ENCODE data around the gene FOXL3. TPM values are rescaled to one million over a fixed set of nuclear protein-coding genes. Genes with fewer than 3 reads are reported as not detected.
A peak's percentile ranks its signal among the peaks of the same experiment; 100 is the strongest.
"Not testable (repeated sequence)": the region's sequence is repeated elsewhere in the genome, so short reads cannot be mapped to it uniquely, and the experiment has no call there.

The FOXL3 gene
- total RNA-seq, result not detected

- no peak for ATAC-seq
- DNase-seq (ENCODE audit: low spot score), result no peak
These were observed at the start of gene FOXL3 for GRCh38 chr7:289756-290553. Gene FOXL3, plus strand, starts transcription at chr7:290170. Its CDS starts 0 bp downstream, at chr7:290170.

- DNase-seq (ENCODE audit: low spot score) (peak; percentile 64), ATAC-seq (peak; percentile 71)
These were observed 49.0 kb upstream of the FOXL3 start for GRCh38 chr7:240887-241421.

GRCh38 chr7:241513-241912, 48.5 kb upstream of the FOXL3 start:
- ATAC-seq (no peak), DNase-seq (ENCODE audit: low spot score) (no peak)

- not testable (repeated sequence) for DNase-seq (ENCODE audit: low spot score); ATAC-seq
These were observed 47.0 kb upstream of the FOXL3 start for GRCh38 chr7:242826-243579.

- not testable (repeated sequence) for ATAC-seq; DNase-seq (ENCODE audit: low spot score)
These were observed 46.4 kb upstream of the FOXL3 start for GRCh38 chr7:243580-243978.

- DNase-seq (ENCODE audit: low spot score) (no peak), ATAC-seq (peak; percentile 14)
These were observed 45.0 kb upstream of the FOXL3 start for GRCh38 chr7:244974-245373.

- no peak for DNase-seq (ENCODE audit: low spot score)
- ATAC-seq, result peak; percentile 25
These were observed 44.2 kb upstream of the FOXL3 start for GRCh38 chr7:245574-246295.

- no peak for DNase-seq (ENCODE audit: low spot score)
- no peak for ATAC-seq
These were observed 43.5 kb upstream of the FOXL3 start for GRCh38 chr7:246451-246850.

- no peak for DNase-seq (ENCODE audit: low spot score)
- no peak for ATAC-seq
These were observed 42.8 kb upstream of the FOXL3 start for GRCh38 chr7:247181-247580.

GRCh38 chr7:247636-248035, 42.3 kb upstream of the FOXL3 start:
- DNase-seq (ENCODE audit: low spot score), result no peak
- no peak for ATAC-seq

- ATAC-seq (no peak), DNase-seq (ENCODE audit: low spot score) (no peak)
These were observed 41.1 kb upstream of the FOXL3 start for GRCh38 chr7:248732-249435.

- DNase-seq (ENCODE audit: low spot score), result no peak
- no peak for ATAC-seq
These were observed 40.0 kb upstream of the FOXL3 start for GRCh38 chr7:249989-250388.

- ATAC-seq (no peak), DNase-seq (ENCODE audit: low spot score) (no peak)
These were observed 39.4 kb upstream of the FOXL3 start for GRCh38 chr7:250523-250922.

GRCh38 chr7:251005-251404, 39.0 kb upstream of the FOXL3 start:
- DNase-seq (ENCODE audit: low spot score), result no peak

GRCh38 chr7:251446-252175, 38.4 kb upstream of the FOXL3 start:
- ATAC-seq (no peak), DNase-seq (ENCODE audit: low spot score) (no peak)

More at GRCh38 chr7:251005-251404, 39.0 kb upstream of the FOXL3 start:
- no peak for ATAC-seq

- no peak for DNase-seq (ENCODE audit: low spot score)
- ATAC-seq, result no peak
These were observed 37.6 kb upstream of the FOXL3 start for GRCh38 chr7:252216-252965.

- ATAC-seq (no peak), DNase-seq (ENCODE audit: low spot score) (no peak)
These were observed 37.0 kb upstream of the FOXL3 start for GRCh38 chr7:252981-253380.

- no peak for DNase-seq (ENCODE audit: low spot score)
These were observed 36.2 kb upstream of the FOXL3 start for GRCh38 chr7:253581-254336.

More at GRCh38 chr7:253581-254336, 36.2 kb upstream of the FOXL3 start:
- no peak for ATAC-seq
